GM21390 (cell line): ENCODE measurements around the gene ERLIN1.

ENCODE experiments used
- ATAC-seq: cut with Tn5 transposase; IDR thresholded peaks from one replicate; pipeline ENCODE4 v1.9.1; 2021; ENCODE audit not compliant: unreplicated experiment

Gene ERLIN1

GRCh38 chr10:100185364-100186252, at the start of gene ERLIN1:
Gene ERLIN1 (minus strand): TSS chr10:100186029. CDS start chr10:100185626, 403 bp downstream.
- ATAC-seq: peak; percentile 82

GRCh38 chr10:100232101-100232500, 46.3 kb upstream of the ERLIN1 start:
- no peak for ATAC-seq

- ATAC-seq: no peak
Observed at GRCh38 chr10:100229819-100230422, 44.1 kb upstream of the ERLIN1 start.

- ATAC-seq: no peak
Observed at GRCh38 chr10:100223879-100224278, 38.0 kb upstream of the ERLIN1 start.

- no peak for ATAC-seq
Observed at GRCh38 chr10:100222529-100222928, 36.7 kb upstream of the ERLIN1 start.

GRCh38 chr10:100216006-100216405, 30.2 kb upstream of the ERLIN1 start:
- ATAC-seq: no peak

GRCh38 chr10:100209303-100209702, 23.5 kb upstream of the ERLIN1 start:
- ATAC-seq: no peak

GRCh38 chr10:100208276-100208675, 22.4 kb upstream of the ERLIN1 start:
- ATAC-seq: no peak

GRCh38 chr10:100204370-100204769, 18.5 kb upstream of the ERLIN1 start:
- no peak for ATAC-seq

- no peak for ATAC-seq
Observed at GRCh38 chr10:100201549-100201948, 15.7 kb upstream of the ERLIN1 start.

GRCh38 chr10:100194711-100195110, 8.9 kb upstream of the ERLIN1 start:
- no peak for ATAC-seq

- no peak for ATAC-seq
Observed at GRCh38 chr10:100192350-100192749, 6.5 kb upstream of the ERLIN1 start.

- peak; percentile 51 for ATAC-seq
Observed at GRCh38 chr10:100186253-100187212, 704 bp upstream of the ERLIN1 start.

GRCh38 chr10:100184840-100185239, 989 bp downstream of the ERLIN1 start:
- ATAC-seq: peak; percentile 19

GRCh38 chr10:100184426-100184825, 1.4 kb downstream of the ERLIN1 start:
- ATAC-seq: no peak

GRCh38 chr10:100183481-100183880, 2.3 kb downstream of the ERLIN1 start:
- ATAC-seq: no peak

GRCh38 chr10:100182908-100183307, 2.9 kb downstream of the ERLIN1 start:
- no peak for ATAC-seq

- no peak for ATAC-seq
Observed at GRCh38 chr10:100182281-100182680, 3.5 kb downstream of the ERLIN1 start.

GRCh38 chr10:100175875-100176274, 10.0 kb downstream of the ERLIN1 start:
- ATAC-seq: no peak

GRCh38 chr10:100174699-100175677, 10.8 kb downstream of the ERLIN1 start:
- ATAC-seq: peak; percentile 91
